Astrocyte of the cerebellum (primary cell): ENCODE measurements around the gene SAFB2.

Source experiments
- DNase-seq: peaks from one replicate; pipeline ENCODE4 v3.0.0-alpha.2; 2011; ENCODE audit warnings: low read depth
- H3K4me3 ChIP-seq: 2 replicates; pipeline ENCODE4 v1.5.1; 2011; ENCODE audit warnings: mild to moderate bottlenecking, low read depth, low read length, moderate library complexity
- in situ Hi-C: cut with HindIII; loops from 2 replicates; pipeline ENCODE4 v1.10.0; 2017; ENCODE audit warnings: low sequenced_read_pairs
- TF ChIP-seq, protein P1 (sequence below): IDR thresholded peaks from 2 replicates; pipeline ENCODE4 v1.5.1; 2012; ENCODE audit warnings: low read length, low read depth, moderate library complexity, mild to moderate bottlenecking; ENCODE audit errors: missing control alignments

Gene SAFB2

DNA sequence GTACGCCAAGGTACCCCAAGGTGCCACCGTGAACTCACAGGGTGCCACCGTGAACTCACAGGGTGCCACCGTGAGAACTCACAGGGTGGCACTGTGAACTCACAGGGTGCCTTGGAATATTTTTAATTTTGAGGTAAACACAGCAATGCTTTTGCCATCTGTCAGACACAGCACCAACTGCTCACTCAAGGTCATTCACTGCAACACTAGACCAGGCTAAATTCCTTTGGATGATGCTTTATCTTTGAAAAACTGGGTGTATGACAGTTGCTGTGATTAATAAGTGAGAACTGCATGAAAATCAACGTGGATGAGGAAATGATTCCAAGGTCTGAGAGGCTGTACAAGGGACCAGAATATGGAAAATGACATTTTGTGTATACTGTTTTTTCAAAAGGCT lies 18.9 kb downstream of the SAFB2 start:
- H3K4me3 ChIP-seq: no peak overlapping the region
- no peak for DNase-seq
- TF ChIP-seq, protein P1, sequence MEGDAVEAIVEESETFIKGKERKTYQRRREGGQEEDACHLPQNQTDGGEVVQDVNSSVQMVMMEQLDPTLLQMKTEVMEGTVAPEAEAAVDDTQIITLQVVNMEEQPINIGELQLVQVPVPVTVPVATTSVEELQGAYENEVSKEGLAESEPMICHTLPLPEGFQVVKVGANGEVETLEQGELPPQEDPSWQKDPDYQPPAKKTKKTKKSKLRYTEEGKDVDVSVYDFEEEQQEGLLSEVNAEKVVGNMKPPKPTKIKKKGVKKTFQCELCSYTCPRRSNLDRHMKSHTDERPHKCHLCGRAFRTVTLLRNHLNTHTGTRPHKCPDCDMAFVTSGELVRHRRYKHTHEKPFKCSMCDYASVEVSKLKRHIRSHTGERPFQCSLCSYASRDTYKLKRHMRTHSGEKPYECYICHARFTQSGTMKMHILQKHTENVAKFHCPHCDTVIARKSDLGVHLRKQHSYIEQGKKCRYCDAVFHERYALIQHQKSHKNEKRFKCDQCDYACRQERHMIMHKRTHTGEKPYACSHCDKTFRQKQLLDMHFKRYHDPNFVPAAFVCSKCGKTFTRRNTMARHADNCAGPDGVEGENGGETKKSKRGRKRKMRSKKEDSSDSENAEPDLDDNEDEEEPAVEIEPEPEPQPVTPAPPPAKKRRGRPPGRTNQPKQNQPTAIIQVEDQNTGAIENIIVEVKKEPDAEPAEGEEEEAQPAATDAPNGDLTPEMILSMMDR: no peak
- in situ Hi-C loops: loop anchor here (10.0 kb wide), 1 partner anchor 51 kb away; no protein-coding TSS in a partner anchor

DNA sequence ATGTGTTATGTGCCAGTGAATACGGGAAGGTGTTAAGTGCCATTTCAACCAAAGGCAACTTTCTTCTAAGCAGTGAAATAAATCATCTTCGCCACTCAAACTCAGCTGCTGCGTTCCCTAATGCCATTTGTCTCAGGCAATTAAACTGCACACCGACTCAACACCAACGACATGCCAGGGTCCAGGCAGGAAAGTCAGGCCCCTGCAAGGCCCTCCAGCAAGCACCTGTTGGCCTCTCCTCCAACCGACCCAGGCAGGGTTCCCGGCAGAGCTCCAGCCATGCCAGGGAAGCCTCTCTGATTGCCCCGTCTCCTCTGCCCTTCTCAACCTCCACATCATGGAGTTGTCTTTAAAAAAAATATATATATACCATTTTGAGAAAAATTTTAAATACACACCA lies 21.8 kb downstream of the SAFB2 start:
- DNase-seq: no peak
- in situ Hi-C loops: loop anchor here (10.0 kb wide), 1 partner anchor 54 kb away; no protein-coding TSS in a partner anchor
- TF ChIP-seq, protein P1: no peak
- H3K4me3 ChIP-seq: no peak overlapping the region

DNA sequence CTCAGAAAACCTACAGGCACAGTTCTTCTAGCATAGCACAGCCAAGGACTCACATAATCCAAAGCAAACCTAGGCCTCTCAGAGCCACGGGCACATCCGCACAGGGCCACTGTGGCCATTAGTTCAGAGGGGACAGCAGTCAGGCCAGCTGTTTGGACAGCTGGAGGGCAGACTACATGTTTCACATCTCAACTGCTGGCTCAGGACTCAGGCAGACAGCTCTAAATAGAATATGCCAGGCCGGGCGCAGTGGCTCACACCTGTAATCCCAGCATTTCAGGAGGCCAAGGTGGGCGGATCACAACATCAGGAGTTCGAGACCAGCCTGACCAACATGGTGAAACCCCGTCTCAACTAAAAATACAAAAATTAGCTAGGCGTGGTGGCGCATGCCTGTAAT lies 26.8 kb downstream of the SAFB2 start:
- in situ Hi-C loops: no loop called here
- H3K4me3 ChIP-seq: no peak overlapping the region
- no peak for DNase-seq
- TF ChIP-seq, protein P1: no peak

DNA sequence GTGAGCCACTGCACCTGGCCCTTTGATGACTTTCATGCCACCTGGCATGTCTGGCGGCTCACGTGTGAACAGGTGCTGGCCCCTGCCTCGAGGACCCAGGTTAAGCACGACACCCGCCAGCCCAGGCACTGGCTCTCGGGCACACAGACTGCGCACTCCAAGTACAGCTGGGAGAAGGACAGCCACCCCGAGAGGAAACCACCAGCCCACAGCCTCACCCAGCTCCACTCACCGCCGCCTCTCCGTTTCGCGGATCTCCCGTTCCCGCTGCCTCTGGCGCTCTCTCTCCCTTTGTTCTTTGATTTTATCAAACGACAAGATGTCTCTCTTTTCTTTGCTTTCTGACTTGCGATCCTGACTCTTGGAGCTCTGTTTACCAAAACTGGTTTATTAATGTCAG lies 27.4 kb downstream of the SAFB2 start:
- TF ChIP-seq, protein P1: no peak
- DNase-seq: no peak
- in situ Hi-C loops: no loop called here

DNA sequence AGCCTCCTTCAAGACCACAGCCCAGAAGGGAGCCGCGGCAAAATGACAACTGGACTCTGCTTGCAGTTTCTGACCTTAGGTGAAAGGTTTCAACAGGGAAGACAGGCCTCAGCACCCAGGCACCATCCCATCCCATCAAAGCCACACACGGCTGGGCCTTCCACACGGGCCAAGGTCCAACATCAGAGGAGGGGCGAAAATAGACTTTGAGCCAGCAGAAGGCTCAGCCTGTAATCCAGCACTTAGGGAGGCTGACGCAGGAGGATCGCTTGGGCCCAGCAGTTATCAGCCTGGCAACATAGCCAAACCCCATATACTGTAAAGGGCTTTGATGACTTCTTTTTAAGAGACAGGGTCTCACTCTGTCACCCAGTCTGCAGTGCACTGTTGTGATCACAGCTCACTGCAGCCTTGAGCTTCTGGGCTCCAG lies 28.0 kb downstream of the SAFB2 start:
- TF ChIP-seq, protein P1: no peak
- DNase-seq: no peak
- in situ Hi-C loops: no loop called here
- no peak overlapping the region for H3K4me3 ChIP-seq

More for the DNA sequence above, 27.4 kb downstream of the SAFB2 start:
- no peak overlapping the region for H3K4me3 ChIP-seq

DNA sequence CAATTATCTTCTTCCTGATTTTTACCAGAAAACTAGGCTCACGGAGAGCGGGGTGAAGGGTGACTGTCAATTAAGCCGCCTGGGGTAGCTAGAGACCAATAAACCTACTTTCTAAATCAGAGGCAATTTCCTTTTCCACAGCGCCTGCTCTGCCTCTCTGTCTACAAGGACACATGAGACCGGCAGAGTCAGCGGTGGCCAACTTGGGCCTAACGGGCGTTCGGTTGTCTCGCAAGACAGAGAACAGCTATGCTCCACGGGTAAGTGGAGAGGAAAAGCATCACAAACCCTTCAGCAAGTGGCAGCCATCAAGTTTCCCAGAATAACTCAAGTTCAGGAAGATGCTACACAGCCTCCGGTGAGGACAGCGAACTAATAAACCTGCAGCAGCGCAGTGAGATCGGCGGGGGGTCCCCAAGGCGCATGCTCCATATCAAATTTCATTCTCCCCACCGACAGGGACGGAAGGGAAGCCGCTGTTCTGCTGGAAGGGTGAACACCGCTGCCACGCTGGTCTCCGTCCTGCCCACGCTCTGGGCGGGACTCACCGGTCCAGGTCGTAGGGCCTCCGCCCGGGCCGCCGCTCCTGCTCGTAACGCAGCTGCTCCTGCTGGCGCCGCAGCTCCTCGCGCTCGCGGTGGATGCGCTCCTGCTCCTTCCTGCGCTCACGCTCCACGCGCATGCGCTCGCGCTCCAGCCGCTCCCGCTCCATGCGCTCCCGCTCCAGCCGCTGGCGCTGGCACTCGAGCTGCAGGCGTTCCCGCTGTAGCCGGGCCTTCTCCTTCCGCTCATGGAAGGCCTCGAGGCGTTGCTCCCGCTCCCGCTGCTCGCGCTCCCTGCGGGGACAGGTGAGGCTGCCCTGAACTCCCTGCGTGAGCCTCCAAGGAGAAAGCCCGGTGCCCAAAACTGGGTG lies 29.0 kb downstream of the SAFB2 start:
- no peak for DNase-seq

More for the DNA sequence above, 29.0 kb downstream of the SAFB2 start:
- in situ Hi-C loops: no loop called here
- no peak overlapping the region for H3K4me3 ChIP-seq
- TF ChIP-seq, protein P1: no peak
